Motor neuron (in vitro differentiated cells): ENCODE results near the gene CYB561A3. TPM values are rescaled to one million over a fixed set of nuclear protein-coding genes. Genes with fewer than 3 reads are reported as not detected.
A peak's percentile ranks its signal among the peaks of the same experiment; 100 is the strongest.

ENCODE experiments used
- ATAC-seq, 8 experiments: fragments of 200-7000 bp; cut with Tn5 transposase; replicated peaks in 6 of 8; 2 replicates each; pipeline ENCODE4 v1.8.0; 2021; ENCODE audit warnings: mild to moderate bottlenecking in 8 of 8, moderate library complexity in 8 of 8
- H3K27ac ChIP-seq, 2 donors: fragments of 250-450 bp; sonication (Bioruptor Pico); 2 replicates each; pipeline ENCODE4 v1.9.0; 2021; ENCODE audit warnings: antibody characterized with exemption in 2 of 2, mild to moderate bottlenecking in 2 of 2, moderate library complexity in 1 of 2
- H3K4me1 ChIP-seq, 2 donors: fragments of 250-450 bp; sonication (Bioruptor Pico); replicated peaks in 1 of 2; 2 replicates each; pipeline ENCODE4 v1.6.1; 2021; ENCODE audit warnings: antibody characterized with exemption in 2 of 2, mild to moderate bottlenecking in 2 of 2, moderate library complexity in 1 of 2
- H3K4me3 ChIP-seq, 5 donors: fragments of 250-450 bp; sonication (Bioruptor Pico); 2 replicates each; pipeline ENCODE4 v1.9.0; 2021; ENCODE audit warnings: antibody characterized with exemption in 5 of 5, mild to moderate bottlenecking in 5 of 5, moderate library complexity in 4 of 5
- WGBS, 10 experiments: fragments of 450-650 bp; shearing (Covaris generic); methylation state at CpG; one replicate each; pipeline ENCODE4 v1.0.0; 2022; 5-methylcytosine and 5-hydroxymethylcytosine counted together
- in situ Hi-C, 9 experiments: fragments of 400-800 bp; cut with MboI; loops; one replicate each; pipeline ENCODE4 v1.15.0; 2021; ENCODE audit warnings: low sequenced_read_pairs in 9 of 9, low pct_unique_long_range_greater_than_20kb in 2 of 9; ENCODE audit not compliant: unreplicated experiment in 9 of 9
- total RNA-seq, 8 experiments: library from RNA; unstranded; fragments of 300-600 nt; gene quantifications; 2 replicates each; pipeline versions ENCODE4 v1.2.3 to v1.2.4, GENCODE V29; 2022

Gene CYB561A3
- total RNA-seq, result 10 to 100 TPM in 6 of 8 experiments, 1 to 10 TPM in 2; 8.0 to 56.3 (median 16.8) TPM

- 0 to 1% (median 0%) methylated on average over 1 to 36 of the region's 63 CpGs; no CpG with 5 or more reads in 4 of the 10 experiments for WGBS, 10 experiments
- ATAC-seq, result peak; percentile 91 to 94 (median 94)
- in situ Hi-C loops, result no loop called here
- peaks cover 14 to 18% of the 10 kb centered on the region in 2 donors for H3K4me1 ChIP-seq
- H3K27ac ChIP-seq, result peak within 1 kb of the TSS; percentile 100
- H3K4me3 ChIP-seq, result peak within 1 kb of the TSS; percentile 52 to 94 (median 78)
Observed at GRCh38 chr11:61361741-61362541, at the start of gene CYB561A3, which contains the start of gene TMEM138. Gene CYB561A3, minus strand, starts transcription at chr11:61361882. Its CDS starts 5,169 bp downstream, at chr11:61356713. Gene TMEM138, plus strand, starts transcription at chr11:61362374. Its CDS starts 2,017 bp downstream, at chr11:61364391.

GRCh38 chr11:61406991-61407728, 45.5 kb upstream of the CYB561A3 start:
- ATAC-seq, result no peak
- 50 to 100% (median 90%) methylated on average over 1 to 4 of the region's 5 CpGs; no CpG with 5 or more reads in 1 of the 10 experiments for WGBS, 10 experiments
- no peak overlapping the region for H3K4me3 ChIP-seq
- H3K27ac ChIP-seq, result no peak overlapping the region
- no peaks in the 10 kb centered on the region for H3K4me1 ChIP-seq
- in situ Hi-C loops, result no loop called here

GRCh38 chr11:61406067-61406466, 44.4 kb upstream of the CYB561A3 start:
- WGBS, 10 experiments, result 83 to 100% (median 98%) methylated on average over 2 of the region's 2 CpGs; no CpG with 5 or more reads in 4 of the 10 experiments
- no peak for ATAC-seq
- no peak overlapping the region for H3K27ac ChIP-seq
- H3K4me1 ChIP-seq, result no peaks in the 10 kb centered on the region
- in situ Hi-C loops, result no loop called here
- H3K4me3 ChIP-seq, result no peak overlapping the region

- WGBS, 10 experiments, result 80 to 100% (median 95%) methylated on average over 1 to 4 of the region's 4 CpGs
- in situ Hi-C loops, result no loop called here
- no peaks in the 10 kb centered on the region for H3K4me1 ChIP-seq
- no peak overlapping the region for H3K4me3 ChIP-seq
- no peak overlapping the region for H3K27ac ChIP-seq
- ATAC-seq, result peak in 1 of 8 experiments; percentile 41
Observed at GRCh38 chr11:61404641-61405040, 43.0 kb upstream of the CYB561A3 start.

GRCh38 chr11:61404103-61404502, 42.4 kb upstream of the CYB561A3 start:
- H3K4me1 ChIP-seq, result no peaks in the 10 kb centered on the region
- no peak overlapping the region for H3K4me3 ChIP-seq
- in situ Hi-C loops, result no loop called here
- no peak overlapping the region for H3K27ac ChIP-seq
- WGBS, 10 experiments, result 71 to 100% (median 97%) methylated on average over 1 to 5 of the region's 5 CpGs; no CpG with 5 or more reads in 3 of the 10 experiments
- ATAC-seq, result peak in 1 of 8 experiments; percentile 35

GRCh38 chr11:61403658-61404057, 42.0 kb upstream of the CYB561A3 start:
- Histone ChIP-seq H3K4me3 (no peak overlapping the region), H3K4me1 (no peaks in the 10 kb centered on the region), H3K27ac (no peak overlapping the region)
- 100% methylated on average over 1 of the region's 1 CpG; no CpG with 5 or more reads in 7 of the 10 experiments for WGBS, 10 experiments
- in situ Hi-C loops, result no loop called here
- ATAC-seq, result peak in 1 of 8 experiments; percentile 15

- Histone ChIP-seq H3K4me1 (no peaks in the 10 kb centered on the region), H3K4me3 (no peak overlapping the region), H3K27ac (no peak overlapping the region)
- in situ Hi-C loops, result no loop called here
- no peak for ATAC-seq
- 88 to 100% (median 96%) methylated on average over 1 to 2 of the region's 2 CpGs; no CpG with 5 or more reads in 1 of the 10 experiments for WGBS, 10 experiments
Observed at GRCh38 chr11:61401573-61401972, 39.9 kb upstream of the CYB561A3 start.

GRCh38 chr11:61401173-61401572, 39.5 kb upstream of the CYB561A3 start:
- peak in 3 of 8 experiments; percentile 4 to 20 (median 8) for ATAC-seq
- H3K4me1 ChIP-seq, result no peaks in the 10 kb centered on the region
- whole genome bisulfite sequencing, 10 experiments, result 83 to 100% (median 90%) methylated on average over 1 to 2 of the region's 2 CpGs; no CpG with 5 or more reads in 5 of the 10 experiments
- in situ Hi-C loops, result no loop called here
- H3K27ac ChIP-seq, result no peak overlapping the region
- H3K4me3 ChIP-seq, result no peak overlapping the region

GRCh38 chr11:61392981-61393595, 31.4 kb upstream of the CYB561A3 start:
- Histone ChIP-seq H3K4me1 (no peaks in the 10 kb centered on the region), H3K4me3 (peak overlapping the region; percentile 46 to 59 (median 54)), H3K27ac (no peak overlapping the region)
- 0 to 20% (median 7%) methylated on average over 1 to 8 of the region's 15 CpGs; no CpG with 5 or more reads in 1 of the 10 experiments for WGBS, 10 experiments
- in situ Hi-C loops, result no loop called here
- ATAC-seq, result peak; percentile 26 to 65 (median 54)

- in situ Hi-C loops, result no loop called here
- Histone ChIP-seq H3K27ac (no peak overlapping the region), H3K4me1 (no peaks in the 10 kb centered on the region), H3K4me3 (no peak overlapping the region)
- no peak for ATAC-seq
- WGBS, 10 experiments, result 50 to 100% (median 81%) methylated on average over 1 of the region's 1 CpG; no CpG with 5 or more reads in 2 of the 10 experiments
Observed at GRCh38 chr11:61390161-61390560, 28.5 kb upstream of the CYB561A3 start.

- no peak overlapping the region for H3K27ac ChIP-seq
- peak in 1 of 8 experiments; percentile 63 for ATAC-seq
- no peak overlapping the region for H3K4me3 ChIP-seq
- H3K4me1 ChIP-seq, result no peaks in the 10 kb centered on the region
- in situ Hi-C loops, result loop anchor here in 1 of 9 experiments (10.0 kb wide), 1 partner anchor 50 kb away; the partner anchor contains the start of genes DDB1 and TKFC
- WGBS, 10 experiments, result 74 to 100% (median 83%) methylated on average over 1 to 7 of the region's 15 CpGs; no CpG with 5 or more reads in 1 of the 10 experiments
Observed at GRCh38 chr11:61384271-61385242, 22.9 kb upstream of the CYB561A3 start.
